ENCODE data around the gene MAMLD1. TPM values are rescaled to one million over a fixed set of nuclear protein-coding genes. Genes with fewer than 3 reads are reported as not detected.

MAMLD1 gene
- total RNA-seq, 4 donors from 2014 or later: 2.2 to 7.3 (median 3.9) TPM

GRCh38 chrX:150558424-150558823, 195.3 kb downstream of the MAMLD1 start:
- TF ChIP-seq POLR2A (IDR thresholded peaks at IDR 0.05): no peak
- TF ChIP-seq EP300 (IDR thresholded peaks at IDR 0.05): no peak
- TF ChIP-seq POLR2AphosphoS5 (IDR thresholded peaks at IDR 0.05): no peak
- TF ChIP-seq CTCF (IDR thresholded peaks at IDR 0.05): no peak
- Histone ChIP-seq H3K36me3 (no peaks in the 10 kb centered on the region), H3K9me3 (no peaks in the 10 kb centered on the region), H3K27ac (no peak overlapping the region), H3K4me3 (no peak overlapping the region), H3K4me1 (no peaks in the 10 kb centered on the region), H3K27me3 (no peaks in the 10 kb centered on the region)
- no peak for ATAC-seq
- WGBS, 2 donors (ENCODE audit: low coverage in 1 of 2): 20% methylated on average over 1 of the region's 7 CpGs; no CpG with 5 or more reads in 1 of the 2 donors

Other genes with a start within 250 kb of the MAMLD1 start
- gene MTM1, start 205.3 kb downstream of the MAMLD1 start, total RNA-seq: 10 to 100 TPM; 10.5 to 32.7 (median 14.3) TPM

All from gastroesophageal sphincter (tissue), 4 donors.